A549 (cell line): ENCODE data around the gene ATP9B.

Experiments used
- CHD2 ChIP-seq: fragments of 150-350 bp; IDR thresholded peaks from 2 replicates; pipeline ENCODE4 v1.6.1; 2014; ENCODE audit warnings: low read length; ENCODE audit not compliant: partially characterized antibody
- EP300 ChIP-seq, 2 experiments: fragments of >200 bp; sonication (Bioruptor Twin); formaldehyde crosslinking; IDR thresholded peaks; 2 replicates in 1 of 2; 3 replicates in 1 of 2; pipeline ENCODE4 v1.6.1; 2016 to 2017
- ESRRA ChIP-seq: fragments of 150-350 bp; IDR thresholded peaks from 2 replicates; pipeline ENCODE4 v1.6.1; 2014; ENCODE audit warnings: mild to moderate bottlenecking, low read length, borderline replicate concordance
- GATA3 ChIP-seq: IDR thresholded peaks from 2 replicates; pipeline ENCODE4 v1.6.1; 2012; ENCODE audit warnings: borderline replicate concordance
- HDAC2 ChIP-seq: fragments of 200-600 bp; sonication (generic); IDR thresholded peaks from 2 replicates; pipeline ENCODE4 v1.6.1; 2016
- MAFK ChIP-seq: fragments of 450-650 bp; IDR thresholded peaks from 2 replicates; pipeline ENCODE4 v1.6.1; 2014; ENCODE audit not compliant: partially characterized antibody
- POLR2A ChIP-seq: IDR thresholded peaks from 2 replicates; pipeline ENCODE4 v1.6.1; 2012; ENCODE audit warnings: mild to moderate bottlenecking, low read length
- SMC3 ChIP-seq: fragments of >200 bp; sonication (Bioruptor Twin); formaldehyde crosslinking; IDR thresholded peaks from 3 replicates; pipeline ENCODE4 v1.6.1; 2018; ENCODE audit warnings: inconsistent platforms
- ZC3H11A ChIP-seq: fragments of 450-650 bp; IDR thresholded peaks from 2 replicates; pipeline ENCODE4 v1.6.1; 2014; ENCODE audit warnings: antibody characterized with exemption, mild to moderate bottlenecking
- ZFP36 ChIP-seq: fragments of 450-650 bp; IDR thresholded peaks from 2 replicates; pipeline ENCODE4 v1.6.1; 2014; ENCODE audit warnings: borderline replicate concordance; ENCODE audit not compliant: partially characterized antibody
- TF ChIP-seq, protein P1 (sequence below): fragments of >200 bp; sonication (Bioruptor Twin); formaldehyde crosslinking; IDR thresholded peaks from 3 replicates; pipeline ENCODE4 v1.5.1; 2016
- TF ChIP-seq, protein P2 (sequence below): IDR thresholded peaks from 2 replicates; pipeline ENCODE4 v1.6.1; 2012
- TF ChIP-seq, protein P3 (sequence below): IDR thresholded peaks from 2 replicates; pipeline ENCODE4 v1.6.1; 2012
- TF ChIP-seq, protein P4 (sequence below): fragments of 200-600 bp; sonication (generic); IDR thresholded peaks from 2 replicates; pipeline ENCODE4 v1.6.1; 2016; ENCODE audit warnings: antibody characterized with exemption, mild to moderate bottlenecking, moderate library complexity

DNA sequence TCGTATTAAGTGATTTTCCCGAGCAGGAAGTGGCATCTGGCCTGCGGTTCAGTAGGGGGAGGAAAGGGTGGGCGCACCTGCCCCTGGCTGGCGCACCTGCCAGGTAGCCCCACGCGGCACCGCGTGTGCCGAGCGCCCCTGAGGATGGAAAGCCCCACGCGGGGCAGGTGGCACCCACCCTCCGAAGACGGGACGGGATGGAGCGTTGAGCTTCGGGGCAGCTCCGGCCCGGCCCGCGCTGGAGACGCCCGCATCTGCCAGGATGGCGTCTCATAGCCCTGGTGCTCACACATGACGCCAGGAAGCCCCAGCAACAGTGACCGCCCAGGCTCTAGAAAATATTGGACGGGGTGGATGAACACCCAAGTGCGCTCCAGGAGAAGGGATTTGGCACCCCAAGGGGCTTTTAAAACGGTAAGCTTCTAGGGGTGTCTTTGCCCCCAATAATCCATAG is 324.0 kb downstream of the ATP9B start:
- TF ChIP-seq MAFK: no peak
- no peak for TF ChIP-seq ESRRA
- TF ChIP-seq, protein P1, sequence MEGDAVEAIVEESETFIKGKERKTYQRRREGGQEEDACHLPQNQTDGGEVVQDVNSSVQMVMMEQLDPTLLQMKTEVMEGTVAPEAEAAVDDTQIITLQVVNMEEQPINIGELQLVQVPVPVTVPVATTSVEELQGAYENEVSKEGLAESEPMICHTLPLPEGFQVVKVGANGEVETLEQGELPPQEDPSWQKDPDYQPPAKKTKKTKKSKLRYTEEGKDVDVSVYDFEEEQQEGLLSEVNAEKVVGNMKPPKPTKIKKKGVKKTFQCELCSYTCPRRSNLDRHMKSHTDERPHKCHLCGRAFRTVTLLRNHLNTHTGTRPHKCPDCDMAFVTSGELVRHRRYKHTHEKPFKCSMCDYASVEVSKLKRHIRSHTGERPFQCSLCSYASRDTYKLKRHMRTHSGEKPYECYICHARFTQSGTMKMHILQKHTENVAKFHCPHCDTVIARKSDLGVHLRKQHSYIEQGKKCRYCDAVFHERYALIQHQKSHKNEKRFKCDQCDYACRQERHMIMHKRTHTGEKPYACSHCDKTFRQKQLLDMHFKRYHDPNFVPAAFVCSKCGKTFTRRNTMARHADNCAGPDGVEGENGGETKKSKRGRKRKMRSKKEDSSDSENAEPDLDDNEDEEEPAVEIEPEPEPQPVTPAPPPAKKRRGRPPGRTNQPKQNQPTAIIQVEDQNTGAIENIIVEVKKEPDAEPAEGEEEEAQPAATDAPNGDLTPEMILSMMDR: no peak
- TF ChIP-seq ZFP36: no peak
- no peak for TF ChIP-seq SMC3
- TF ChIP-seq, protein P2, sequence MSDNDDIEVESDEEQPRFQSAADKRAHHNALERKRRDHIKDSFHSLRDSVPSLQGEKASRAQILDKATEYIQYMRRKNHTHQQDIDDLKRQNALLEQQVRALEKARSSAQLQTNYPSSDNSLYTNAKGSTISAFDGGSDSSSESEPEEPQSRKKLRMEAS: no peak
- no peak for TF ChIP-seq CHD2
- TF ChIP-seq HDAC2: no peak
- TF ChIP-seq, protein P3, sequence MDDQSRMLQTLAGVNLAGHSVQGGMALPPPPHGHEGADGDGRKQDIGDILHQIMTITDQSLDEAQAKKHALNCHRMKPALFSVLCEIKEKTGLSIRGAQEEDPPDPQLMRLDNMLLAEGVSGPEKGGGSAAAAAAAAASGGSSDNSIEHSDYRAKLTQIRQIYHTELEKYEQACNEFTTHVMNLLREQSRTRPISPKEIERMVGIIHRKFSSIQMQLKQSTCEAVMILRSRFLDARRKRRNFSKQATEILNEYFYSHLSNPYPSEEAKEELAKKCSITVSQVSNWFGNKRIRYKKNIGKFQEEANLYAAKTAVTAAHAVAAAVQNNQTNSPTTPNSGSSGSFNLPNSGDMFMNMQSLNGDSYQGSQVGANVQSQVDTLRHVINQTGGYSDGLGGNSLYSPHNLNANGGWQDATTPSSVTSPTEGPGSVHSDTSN: no peak
- no peak for TF ChIP-seq POLR2A
- TF ChIP-seq GATA3: no peak
- no peak for TF ChIP-seq EP300 (IDR thresholded peaks at IDR 0.05)
- TF ChIP-seq ZC3H11A: no peak
- TF ChIP-seq, protein P4, sequence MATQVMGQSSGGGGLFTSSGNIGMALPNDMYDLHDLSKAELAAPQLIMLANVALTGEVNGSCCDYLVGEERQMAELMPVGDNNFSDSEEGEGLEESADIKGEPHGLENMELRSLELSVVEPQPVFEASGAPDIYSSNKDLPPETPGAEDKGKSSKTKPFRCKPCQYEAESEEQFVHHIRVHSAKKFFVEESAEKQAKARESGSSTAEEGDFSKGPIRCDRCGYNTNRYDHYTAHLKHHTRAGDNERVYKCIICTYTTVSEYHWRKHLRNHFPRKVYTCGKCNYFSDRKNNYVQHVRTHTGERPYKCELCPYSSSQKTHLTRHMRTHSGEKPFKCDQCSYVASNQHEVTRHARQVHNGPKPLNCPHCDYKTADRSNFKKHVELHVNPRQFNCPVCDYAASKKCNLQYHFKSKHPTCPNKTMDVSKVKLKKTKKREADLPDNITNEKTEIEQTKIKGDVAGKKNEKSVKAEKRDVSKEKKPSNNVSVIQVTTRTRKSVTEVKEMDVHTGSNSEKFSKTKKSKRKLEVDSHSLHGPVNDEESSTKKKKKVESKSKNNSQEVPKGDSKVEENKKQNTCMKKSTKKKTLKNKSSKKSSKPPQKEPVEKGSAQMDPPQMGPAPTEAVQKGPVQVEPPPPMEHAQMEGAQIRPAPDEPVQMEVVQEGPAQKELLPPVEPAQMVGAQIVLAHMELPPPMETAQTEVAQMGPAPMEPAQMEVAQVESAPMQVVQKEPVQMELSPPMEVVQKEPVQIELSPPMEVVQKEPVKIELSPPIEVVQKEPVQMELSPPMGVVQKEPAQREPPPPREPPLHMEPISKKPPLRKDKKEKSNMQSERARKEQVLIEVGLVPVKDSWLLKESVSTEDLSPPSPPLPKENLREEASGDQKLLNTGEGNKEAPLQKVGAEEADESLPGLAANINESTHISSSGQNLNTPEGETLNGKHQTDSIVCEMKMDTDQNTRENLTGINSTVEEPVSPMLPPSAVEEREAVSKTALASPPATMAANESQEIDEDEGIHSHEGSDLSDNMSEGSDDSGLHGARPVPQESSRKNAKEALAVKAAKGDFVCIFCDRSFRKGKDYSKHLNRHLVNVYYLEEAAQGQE: no peak
